Measurements from ENCODE around the gene ANAPC10. TPM values are rescaled to one million over a fixed set of nuclear protein-coding genes. Genes with fewer than 3 reads are reported as not detected.
A peak's percentile ranks its signal among the peaks of the same experiment; 100 is the strongest.

Gene ANAPC10
- total RNA-seq, 3 donors from 2014 or later = 12.6 to 14.7 (median 13.5) TPM

DNA sequence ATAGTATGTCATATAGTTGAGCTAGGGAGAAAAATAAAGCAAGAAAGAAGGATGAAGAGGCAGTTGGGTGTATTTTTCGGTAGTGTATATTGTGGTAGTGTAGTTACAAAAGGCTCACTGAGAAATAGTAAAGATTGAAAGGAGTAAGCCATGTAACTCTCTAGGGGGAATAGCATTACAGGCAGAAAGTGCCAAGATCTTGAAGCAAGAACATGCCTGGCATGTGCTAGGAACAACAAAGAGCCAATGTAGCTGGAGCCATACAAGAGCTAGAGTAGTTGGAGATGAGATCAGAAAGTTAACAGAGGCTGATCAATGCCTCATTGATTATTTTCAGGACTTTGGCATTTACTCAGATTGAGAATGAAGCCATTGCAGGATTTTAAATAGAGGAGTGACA is 3.1 kb upstream of the ANAPC10 start:
- Histone ChIP-seq H3K9me3 (no peaks in the 10 kb centered on the region), H3K4me1 (ENCODE audit: low read depth) (peaks cover 20% of the 10 kb centered on the region), H3K36me3 (ENCODE audit: low read depth) (no peaks in the 10 kb centered on the region), H3K4me3 (no peak overlapping the region)
- TF ChIP-seq, protein P1, sequence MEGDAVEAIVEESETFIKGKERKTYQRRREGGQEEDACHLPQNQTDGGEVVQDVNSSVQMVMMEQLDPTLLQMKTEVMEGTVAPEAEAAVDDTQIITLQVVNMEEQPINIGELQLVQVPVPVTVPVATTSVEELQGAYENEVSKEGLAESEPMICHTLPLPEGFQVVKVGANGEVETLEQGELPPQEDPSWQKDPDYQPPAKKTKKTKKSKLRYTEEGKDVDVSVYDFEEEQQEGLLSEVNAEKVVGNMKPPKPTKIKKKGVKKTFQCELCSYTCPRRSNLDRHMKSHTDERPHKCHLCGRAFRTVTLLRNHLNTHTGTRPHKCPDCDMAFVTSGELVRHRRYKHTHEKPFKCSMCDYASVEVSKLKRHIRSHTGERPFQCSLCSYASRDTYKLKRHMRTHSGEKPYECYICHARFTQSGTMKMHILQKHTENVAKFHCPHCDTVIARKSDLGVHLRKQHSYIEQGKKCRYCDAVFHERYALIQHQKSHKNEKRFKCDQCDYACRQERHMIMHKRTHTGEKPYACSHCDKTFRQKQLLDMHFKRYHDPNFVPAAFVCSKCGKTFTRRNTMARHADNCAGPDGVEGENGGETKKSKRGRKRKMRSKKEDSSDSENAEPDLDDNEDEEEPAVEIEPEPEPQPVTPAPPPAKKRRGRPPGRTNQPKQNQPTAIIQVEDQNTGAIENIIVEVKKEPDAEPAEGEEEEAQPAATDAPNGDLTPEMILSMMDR (IDR thresholded peaks at IDR 0.05) = no peak
- ATAC-seq (no peak), DNase-seq (no peak)
- intact Hi-C loops (cut with DNase I, micrococcal nuclease) = no loop called here

DNA sequence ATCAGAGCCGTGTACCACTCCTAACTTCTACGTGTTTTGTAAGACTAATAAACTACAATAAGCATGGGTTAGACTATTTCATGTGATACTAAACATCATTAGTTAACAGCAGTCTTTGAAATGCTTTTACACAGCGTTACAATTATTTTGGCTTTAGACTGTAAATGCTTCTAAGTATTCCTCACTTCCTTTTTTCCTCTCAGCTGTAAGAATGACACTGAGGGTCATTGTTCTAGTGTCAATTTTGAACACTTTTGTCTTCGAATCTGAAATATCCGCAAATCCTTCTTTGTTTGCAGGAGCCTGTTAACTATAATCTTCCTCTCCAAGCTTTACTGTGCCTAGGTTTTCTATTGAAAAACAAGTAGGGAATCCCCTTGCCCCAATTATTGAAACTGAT is 1.7 kb upstream of the ANAPC10 start:
- Histone ChIP-seq H3K4me1 (ENCODE audit: low read depth) (peaks cover 20% of the 10 kb centered on the region), H3K9me3 (no peaks in the 10 kb centered on the region), H3K4me3 (no peak overlapping the region), H3K36me3 (ENCODE audit: low read depth) (no peaks in the 10 kb centered on the region)
- intact Hi-C loops (cut with DNase I, micrococcal nuclease) = no loop called here
- no peak for DNase-seq
- ATAC-seq = no peak
- TF ChIP-seq, protein P1 (IDR thresholded peaks at IDR 0.05) = no peak

DNA sequence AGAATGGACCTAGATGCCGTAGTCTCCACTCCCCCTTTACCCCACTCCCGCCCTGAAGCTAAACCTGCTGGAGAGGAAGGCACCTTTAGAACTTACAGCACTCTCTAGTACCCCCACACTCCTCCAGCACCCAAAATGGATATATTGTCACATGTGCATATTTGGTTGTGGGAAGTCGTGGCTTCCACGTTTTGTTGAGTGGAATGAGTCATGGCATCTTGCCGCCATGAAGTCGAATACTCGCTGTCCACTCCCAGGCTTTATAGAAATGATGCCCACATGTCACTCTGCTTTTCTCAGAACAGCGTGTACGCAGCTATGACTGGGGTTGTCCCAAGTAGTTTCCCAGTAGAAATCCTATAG is 660 bp upstream of the ANAPC10 start:
- intact Hi-C loops (cut with DNase I, micrococcal nuclease) = no loop called here

DNA sequence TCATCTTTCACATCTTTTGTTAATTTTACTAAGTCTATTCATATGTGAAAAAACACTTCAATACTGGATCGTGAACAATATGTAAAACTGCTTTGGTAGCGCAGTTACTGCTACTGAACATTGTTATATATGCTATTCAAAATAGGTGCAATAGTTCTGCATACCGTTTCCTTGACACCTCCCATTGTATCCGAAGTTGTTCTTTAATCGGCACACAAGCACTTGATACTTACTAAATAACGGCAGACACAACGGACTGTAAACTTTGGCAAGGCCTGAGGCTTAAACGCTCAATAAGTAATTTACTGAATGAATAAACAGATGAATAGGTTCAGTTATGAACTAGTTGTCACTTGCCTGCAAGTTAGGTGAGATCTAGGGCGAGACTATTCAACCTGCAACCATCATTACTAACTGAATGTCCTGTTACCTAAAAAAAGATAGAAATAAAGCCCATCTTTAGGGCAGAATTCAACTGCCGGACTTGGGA is 620 bp downstream of the ANAPC10 start:
- ATAC-seq (no peak), DNase-seq (peak in 1 of 3 donors; percentile 2)
- H3K9me3 ChIP-seq = peaks cover 5% of the 10 kb centered on the region
- peaks cover 20% of the 10 kb centered on the region for H3K4me1 ChIP-seq (ENCODE audit: low read depth)
- intact Hi-C loops (cut with DNase I, micrococcal nuclease) = no loop called here
- peak overlapping the region; percentile 56 for H3K4me3 ChIP-seq
- no peaks in the 10 kb centered on the region for H3K36me3 ChIP-seq (ENCODE audit: low read depth)
- TF ChIP-seq, protein P1 (IDR thresholded peaks at IDR 0.05) = no peak

More for the DNA sequence above, 660 bp upstream of the ANAPC10 start:
- H3K4me3 ChIP-seq = peak overlapping the region; percentile 56
- H3K4me1 ChIP-seq (ENCODE audit: low read depth) = peaks cover 20% of the 10 kb centered on the region
- TF ChIP-seq, protein P1 (IDR thresholded peaks at IDR 0.05) = no peak
- ATAC-seq (peak; percentile 63), DNase-seq (peak in 1 of 3 donors; percentile 50)
- peaks cover 5% of the 10 kb centered on the region for H3K9me3 ChIP-seq
- H3K36me3 ChIP-seq (ENCODE audit: low read depth) = no peaks in the 10 kb centered on the region

DNA sequence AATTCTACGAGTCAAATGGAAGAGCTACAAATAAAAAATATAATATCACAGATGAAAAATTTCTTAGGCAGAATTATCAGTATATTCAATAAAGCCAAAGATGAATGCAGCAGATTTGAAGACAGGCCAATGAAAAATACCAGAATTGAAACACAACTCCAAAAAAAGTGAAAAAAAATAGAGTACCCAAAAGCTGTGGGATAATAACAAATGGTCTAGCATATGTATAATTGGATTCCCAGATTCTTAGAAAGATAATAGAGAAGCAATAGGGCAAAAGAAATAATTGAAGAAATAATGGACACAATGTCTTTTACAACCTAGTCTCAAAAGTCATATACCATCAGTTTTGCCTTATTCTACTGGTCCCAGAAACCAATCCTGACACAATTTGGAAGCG is 4.4 kb downstream of the ANAPC10 start:
- intact Hi-C loops (cut with DNase I, micrococcal nuclease) = no loop called here
- no peaks in the 10 kb centered on the region for H3K36me3 ChIP-seq (ENCODE audit: low read depth)
- H3K4me3 ChIP-seq = no peak overlapping the region
- DNase-seq (no peak), ATAC-seq (no peak)
- TF ChIP-seq, protein P1 (IDR thresholded peaks at IDR 0.05) = no peak
- H3K4me1 ChIP-seq (ENCODE audit: low read depth) = peaks cover 8% of the 10 kb centered on the region
- H3K9me3 ChIP-seq = peaks cover 5% of the 10 kb centered on the region

DNA sequence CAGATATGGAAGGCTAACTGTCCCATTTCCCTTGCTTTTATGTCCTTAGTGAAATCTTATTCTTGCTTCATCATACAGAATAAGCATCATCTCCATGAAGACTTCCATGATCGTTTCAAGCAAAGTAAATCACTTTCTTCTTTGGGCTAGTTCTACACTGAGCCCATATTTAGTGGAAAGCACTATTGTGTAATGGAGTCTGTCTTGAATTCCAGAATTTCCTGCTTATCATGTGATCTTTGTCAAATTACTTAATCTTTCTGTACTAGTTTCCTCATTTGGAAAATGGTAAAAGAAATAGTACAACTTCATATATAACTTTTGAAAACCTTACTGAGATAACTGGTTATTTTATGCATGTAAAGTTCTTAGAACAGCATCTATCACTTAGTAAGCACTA is 7.6 kb downstream of the ANAPC10 start:
- no peaks in the 10 kb centered on the region for H3K36me3 ChIP-seq (ENCODE audit: low read depth)
- DNase-seq = no peak
- no peak for ATAC-seq
- TF ChIP-seq, protein P1 (IDR thresholded peaks at IDR 0.05) = no peak
- H3K9me3 ChIP-seq = peaks cover 5% of the 10 kb centered on the region
- H3K4me3 ChIP-seq = no peak overlapping the region
- no peaks in the 10 kb centered on the region for H3K4me1 ChIP-seq (ENCODE audit: low read depth)
- intact Hi-C loops (cut with DNase I, micrococcal nuclease) = no loop called here

Data from mucosa of descending colon (tissue), 3 donors.